OCI-LY7 (cell line): ENCODE results near the gene SRRM2. TPM values are rescaled to one million over a fixed set of nuclear protein-coding genes. Genes with fewer than 3 reads are reported as not detected.

Source experiments
- BruUV-seq: library from RNA; stranded (reverse); fragments of 400-500 nt; replicated peaks from 2 replicates; lab custom pipeline; 2021; lab: Mats Ljungman, UMichigan
- CTCF ChIA-PET: fragments of 300-600 bp; sonication (Branson Sonifier 250); formaldehyde crosslinking; loops from one replicate; lab custom pipeline; 2022; ENCODE audit warnings: antibody characterized with exemption; ENCODE audit not compliant: unreplicated experiment; lab: Charles Lee
- POLR2A ChIA-PET: fragments of 300-600 bp; sonication (Branson Sonifier 250); formaldehyde crosslinking; loops from one replicate; lab custom pipeline; 2022; ENCODE audit warnings: antibody characterized with exemption; lab: Charles Lee
- DNase-seq: peaks from one replicate; pipeline ENCODE4 v3.0.0-alpha.2; 2015; ENCODE audit warnings: low spot score
- H2AFZ ChIP-seq: fragments of 200-600 bp; sonication (generic), shearing (Covaris generic); 2 replicates; pipeline ENCODE4 v1.6.1; 2014; ENCODE audit warnings: mild to moderate bottlenecking, antibody characterized with exemption, low read length, moderate library complexity
- H3K27ac ChIP-seq: fragments of 200-600 bp; sonication (generic); 2 replicates; pipeline ENCODE4 v1.5.1; 2014; ENCODE audit warnings: mixed run types, low read depth, mild to moderate bottlenecking, moderate library complexity, low read length, inconsistent platforms; ENCODE audit not compliant: poor library complexity, severe bottlenecking
- H3K36me3 ChIP-seq: fragments of 200-600 bp; sonication (generic); 2 replicates; pipeline ENCODE4 v1.6.1; 2014; ENCODE audit warnings: mild to moderate bottlenecking, antibody characterized with exemption, low read length, moderate library complexity, mixed read lengths; ENCODE audit not compliant: insufficient read depth
- H3K4me1 ChIP-seq: fragments of 200-600 bp; sonication (generic); 2 replicates; pipeline ENCODE4 v1.5.1; 2014; ENCODE audit warnings: mild to moderate bottlenecking, low read length; ENCODE audit not compliant: insufficient read depth, poor library complexity, severe bottlenecking
- H3K4me2 ChIP-seq: fragments of 200-600 bp; sonication (generic); 2 replicates; pipeline ENCODE4 v1.6.1; 2014; ENCODE audit warnings: mild to moderate bottlenecking, low read length
- H3K4me3 ChIP-seq: fragments of 200-600 bp; sonication (generic); 2 replicates; pipeline ENCODE4 v1.5.1; 2014; ENCODE audit warnings: mild to moderate bottlenecking, low read depth, low read length; ENCODE audit not compliant: poor library complexity, severe bottlenecking
- H3K79me2 ChIP-seq: fragments of 200-600 bp; sonication (generic); 2 replicates; pipeline ENCODE4 v1.6.1; 2016; ENCODE audit warnings: low read depth, mild to moderate bottlenecking, low read length, moderate library complexity, mixed read lengths; ENCODE audit not compliant: insufficient read depth
- H3K9me2 ChIP-seq: fragments of 200-600 bp; sonication (generic); 2 replicates; pipeline ENCODE4 v1.6.1; 2016; ENCODE audit warnings: mild to moderate bottlenecking, low read length, mixed read lengths; ENCODE audit not compliant: insufficient read depth
- H3K9me3 ChIP-seq: fragments of 200-600 bp; sonication (generic); 2 replicates; pipeline ENCODE4 v1.6.1; 2014; ENCODE audit warnings: mild to moderate bottlenecking, mixed run types, low read length, mixed read lengths
- H4K20me1 ChIP-seq: fragments of 200-600 bp; sonication (generic); 2 replicates; pipeline ENCODE4 v1.6.1; 2014; ENCODE audit warnings: mild to moderate bottlenecking, antibody characterized with exemption, low read length, moderate library complexity, mixed read lengths; ENCODE audit not compliant: insufficient read depth
- CTCF ChIP-seq: fragments of 200-600 bp; sonication (generic); conservative IDR thresholded peaks from 2 replicates; pipeline ENCODE4 v1.5.1; 2014; ENCODE audit warnings: mild to moderate bottlenecking, antibody characterized with exemption, low read length, moderate library complexity, mixed read lengths
- EZH2phosphoT487 ChIP-seq: fragments of 200-600 bp; sonication (generic); IDR thresholded peaks from 2 replicates; pipeline ENCODE4 v1.6.1; 2018; ENCODE audit warnings: low read depth, borderline replicate concordance, mild to moderate bottlenecking, mixed run types, antibody characterized with exemption, low read length, moderate library complexity, mixed read lengths
- intact Hi-C: fragments of 100-400 bp; cut with micrococcal nuclease; formaldehyde crosslinking; loops from one replicate; pipeline ENCODE4 v1.10.0; 2022; ENCODE audit not compliant: unreplicated experiment
- total RNA-seq, 2 experiments: library from RNA; depleted of rRNA in 1 of 2; stranded (reverse); fragments of >200 nt in 1 of 2; shearing (Covaris generic) in 1 of 2; gene quantifications; 2 replicates each; pipeline ENCODE4 v1.2.3, GENCODE V29; 2014 to 2022

SRRM2 gene
- total RNA-seq, 2 experiments from 2014 or later = 208 to 819 TPM

DNA sequence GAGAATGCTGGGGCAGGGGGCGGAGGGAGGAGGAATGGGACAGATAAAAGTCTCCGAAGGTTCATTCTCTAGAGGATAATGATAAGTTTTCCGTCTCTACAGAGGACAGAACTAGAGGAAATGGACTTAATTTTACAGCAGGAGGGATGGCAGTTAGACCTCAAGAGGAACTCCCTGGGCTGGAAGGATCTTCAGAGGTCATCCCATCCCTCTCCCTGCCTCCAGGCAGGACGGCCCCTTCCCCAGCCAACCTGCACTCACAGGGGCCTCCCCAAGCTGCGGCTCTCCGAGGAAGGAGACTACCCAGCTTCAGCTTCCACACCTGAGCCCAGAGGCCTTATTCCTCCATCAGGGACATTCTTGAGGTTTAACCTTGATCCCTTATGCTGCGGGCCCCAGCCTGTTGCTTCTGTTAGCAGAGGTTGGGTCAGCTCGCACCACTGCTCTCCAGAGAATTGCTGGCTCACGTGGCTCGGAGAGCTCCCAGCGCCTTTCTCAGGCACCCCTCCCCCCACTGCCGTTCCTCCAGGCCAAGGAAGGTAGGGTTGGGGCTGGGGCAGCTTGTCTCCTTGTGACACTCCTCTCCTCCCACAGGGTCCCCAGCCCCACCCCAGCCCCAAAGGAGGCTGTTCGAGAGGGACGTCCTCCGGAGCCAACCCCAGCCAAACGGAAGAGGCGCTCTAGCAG lies 16.1 kb downstream of the SRRM2 start:
- CTCF ChIA-PET = no interaction called here
- POLR2A ChIA-PET = no interaction called here
- no TSS peak for BruUV-seq

DNA sequence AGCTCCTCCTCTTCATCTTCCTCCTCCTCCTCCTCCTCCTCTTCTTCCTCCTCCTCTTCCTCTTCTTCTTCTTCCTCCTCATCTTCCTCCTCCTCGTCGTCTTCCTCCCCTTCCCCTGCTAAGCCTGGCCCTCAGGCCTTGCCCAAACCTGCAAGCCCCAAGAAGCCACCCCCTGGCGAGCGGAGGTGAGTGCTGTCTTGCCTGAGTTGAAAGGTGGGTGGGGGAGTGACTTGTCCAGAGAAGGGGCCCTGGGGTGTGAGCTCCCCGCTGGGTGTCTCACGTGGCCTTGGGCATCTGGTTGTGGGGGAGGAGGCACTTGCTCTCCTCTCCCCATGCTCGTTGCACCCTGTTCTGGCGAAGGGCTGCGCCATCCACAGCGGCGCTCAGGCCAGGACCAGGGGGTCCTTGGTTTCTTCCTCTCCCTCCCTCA lies 16.7 kb downstream of the SRRM2 start:
- Histone ChIP-seq H3K4me2 (no peak overlapping the region), H3K36me3 (peaks cover 98% of the 10 kb centered on the region), H2AFZ (no peak overlapping the region), H3K79me2 (peaks cover 17% of the 10 kb centered on the region), H3K9me3 (no peaks in the 10 kb centered on the region), H3K4me1 (no peaks in the 10 kb centered on the region), H3K4me3 (no peak overlapping the region), H4K20me1 (peaks cover 5% of the 10 kb centered on the region), H3K27ac (no peak overlapping the region), H3K9me2 (no peaks in the 10 kb centered on the region)
- BruUV-seq = no TSS peak
- intact Hi-C loops = no loop called here
- TF ChIP-seq EZH2phosphoT487 (no peak), CTCF (no peak)
- ChIA-PET POLR2A (no interaction called here), CTCF (no interaction called here)
- DNase-seq = no peak

More for the DNA sequence above, 16.1 kb downstream of the SRRM2 start:
- intact Hi-C loops = no loop called here
- H3K27ac ChIP-seq = no peak overlapping the region
- peaks cover 98% of the 10 kb centered on the region for H3K36me3 ChIP-seq
- no peaks in the 10 kb centered on the region for H3K9me2 ChIP-seq
- H2AFZ ChIP-seq = no peak overlapping the region
- no peaks in the 10 kb centered on the region for H3K9me3 ChIP-seq
- no peak for TF ChIP-seq CTCF
- no peak for TF ChIP-seq EZH2phosphoT487
- no peaks in the 10 kb centered on the region for H3K4me1 ChIP-seq
- H3K4me3 ChIP-seq = no peak overlapping the region
- no peak overlapping the region for H3K4me2 ChIP-seq
- no peak for DNase-seq
- H4K20me1 ChIP-seq = peaks cover 5% of the 10 kb centered on the region
- peaks cover 23% of the 10 kb centered on the region for H3K79me2 ChIP-seq

- ChIA-PET CTCF (no interaction called here), POLR2A (no interaction called here)
- no peak overlapping the region for H3K27ac ChIP-seq
- TF ChIP-seq CTCF (no peak), EZH2phosphoT487 (no peak)
- no peak overlapping the region for H2AFZ ChIP-seq
- H3K9me2 ChIP-seq = no peaks in the 10 kb centered on the region
- no peak overlapping the region for H3K4me3 ChIP-seq
- peaks cover 11% of the 10 kb centered on the region; the same call in 1 of the 2 replicates for H3K79me2 ChIP-seq
- no peak for DNase-seq
- no peak overlapping the region for H3K4me2 ChIP-seq
- peaks cover under 1% of the 10 kb centered on the region for H4K20me1 ChIP-seq
- peaks cover 98% of the 10 kb centered on the region for H3K36me3 ChIP-seq
- no TSS peak for BruUV-seq
- H3K4me1 ChIP-seq = no peaks in the 10 kb centered on the region
- no peaks in the 10 kb centered on the region for H3K9me3 ChIP-seq
- intact Hi-C loops = no loop called here
These were observed 17.2 kb downstream of the SRRM2 start for GRCh38 chr16:2769675-2770056.
